ENCODE measurements around the gene KIF1C.

KIF1C gene

DNA sequence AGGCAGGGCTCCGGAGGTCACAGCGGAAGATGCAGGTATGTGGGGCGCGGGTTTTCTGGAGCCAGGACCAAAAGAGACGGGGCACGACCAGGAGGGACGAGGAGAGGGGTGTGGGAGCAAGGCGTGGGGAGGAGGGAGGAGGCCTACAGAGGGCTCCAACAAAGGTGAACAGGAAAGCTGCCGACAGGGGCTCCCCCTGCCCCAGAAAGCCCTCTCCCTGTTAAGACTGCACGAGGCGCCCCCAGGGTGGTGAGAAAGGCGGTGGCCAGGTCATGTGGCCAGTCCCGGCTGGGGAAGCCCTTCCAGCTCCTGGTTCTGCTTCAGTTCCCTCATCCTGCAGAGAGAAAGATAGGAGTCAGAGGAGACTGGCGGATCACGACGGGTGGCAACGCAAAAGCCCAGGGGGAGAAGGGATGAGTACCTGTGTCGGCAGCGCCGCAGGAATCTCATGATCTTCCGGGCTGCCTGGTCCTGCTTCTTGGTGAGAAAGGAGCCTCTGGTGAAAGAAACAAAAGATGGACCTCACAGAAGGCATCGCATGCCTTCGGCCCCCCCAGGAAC, 29.2 kb upstream of the KIF1C start:
- H3K36me3 ChIP-seq (ENCODE audit: control insufficient read depth in 5 of 5, insufficient read depth in 5 of 5, low read length in 5 of 5), result peaks cover 0 to 47% (median 30%) of the 10 kb centered on the region in 5 donors
- H3K27me3 ChIP-seq (ENCODE audit: control insufficient read depth in 5 of 5, insufficient read depth in 4 of 5, low read length in 5 of 5), result no peaks in the 10 kb centered on the region
- H3K4me3 ChIP-seq (ENCODE audit: low read depth in 1 of 5, low read length in 5 of 5), result peak overlapping the region; percentile 65 to 96 (median 94)
- peak overlapping the region; percentile 26 to 87 (median 83) for H3K9ac ChIP-seq (ENCODE audit: low read length in 5 of 5)
- peaks cover 8 to 50% (median 43%) of the 10 kb centered on the region in 5 donors for H3K4me1 ChIP-seq (ENCODE audit: control insufficient read depth in 5 of 5, insufficient read depth in 5 of 5, low read length in 5 of 5)
- no peaks in the 10 kb centered on the region for H3K9me3 ChIP-seq (ENCODE audit: control insufficient read depth in 5 of 5, low read length in 5 of 5)
- peak overlapping the region; percentile 93 for H3K27ac ChIP-seq (ENCODE audit: low read depth, low read length)

DNA sequence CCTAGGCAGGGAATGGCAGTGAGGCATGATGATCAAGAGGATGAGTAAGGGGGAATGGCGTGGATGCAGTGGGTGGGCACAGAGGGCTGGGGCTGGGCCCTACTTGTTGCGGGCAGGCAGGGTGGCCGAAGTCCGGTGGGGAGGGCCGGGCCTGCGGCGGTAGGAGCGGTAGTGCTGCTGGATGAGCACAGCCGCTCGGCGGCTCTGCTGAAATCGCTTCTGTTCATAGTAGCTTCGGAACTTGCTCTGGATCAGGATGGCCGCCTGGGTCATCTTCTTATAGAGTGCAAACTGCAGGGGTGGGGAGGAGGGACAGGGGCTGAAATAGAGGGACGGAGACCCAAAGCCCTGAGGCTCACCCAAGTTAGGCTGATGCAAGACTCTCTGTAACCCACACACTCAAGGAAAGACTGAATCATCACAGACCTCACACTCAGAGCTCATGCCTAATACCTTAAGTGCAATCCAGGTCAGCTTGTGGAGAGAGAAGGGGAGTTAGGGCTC, 28.7 kb upstream of the KIF1C start:
- peaks cover 0 to 52% (median 36%) of the 10 kb centered on the region in 5 donors for H3K36me3 ChIP-seq (ENCODE audit: control insufficient read depth in 5 of 5, insufficient read depth in 5 of 5, low read length in 5 of 5)
- peak overlapping the region in 4 of 5 donors; percentile 69 to 87 (median 83) for H3K9ac ChIP-seq (ENCODE audit: low read length in 5 of 5)
- no peaks in the 10 kb centered on the region for H3K9me3 ChIP-seq (ENCODE audit: control insufficient read depth in 5 of 5, low read length in 5 of 5)
- no peaks in the 10 kb centered on the region for H3K27me3 ChIP-seq (ENCODE audit: control insufficient read depth in 5 of 5, insufficient read depth in 4 of 5, low read length in 5 of 5)
- peaks cover 8 to 52% (median 43%) of the 10 kb centered on the region in 5 donors for H3K4me1 ChIP-seq (ENCODE audit: control insufficient read depth in 5 of 5, insufficient read depth in 5 of 5, low read length in 5 of 5)
- H3K4me3 ChIP-seq (ENCODE audit: low read depth in 1 of 5, low read length in 5 of 5), result peak overlapping the region; percentile 0 to 96 (median 94)
- H3K27ac ChIP-seq (ENCODE audit: low read depth, low read length), result peak overlapping the region; percentile 93

DNA sequence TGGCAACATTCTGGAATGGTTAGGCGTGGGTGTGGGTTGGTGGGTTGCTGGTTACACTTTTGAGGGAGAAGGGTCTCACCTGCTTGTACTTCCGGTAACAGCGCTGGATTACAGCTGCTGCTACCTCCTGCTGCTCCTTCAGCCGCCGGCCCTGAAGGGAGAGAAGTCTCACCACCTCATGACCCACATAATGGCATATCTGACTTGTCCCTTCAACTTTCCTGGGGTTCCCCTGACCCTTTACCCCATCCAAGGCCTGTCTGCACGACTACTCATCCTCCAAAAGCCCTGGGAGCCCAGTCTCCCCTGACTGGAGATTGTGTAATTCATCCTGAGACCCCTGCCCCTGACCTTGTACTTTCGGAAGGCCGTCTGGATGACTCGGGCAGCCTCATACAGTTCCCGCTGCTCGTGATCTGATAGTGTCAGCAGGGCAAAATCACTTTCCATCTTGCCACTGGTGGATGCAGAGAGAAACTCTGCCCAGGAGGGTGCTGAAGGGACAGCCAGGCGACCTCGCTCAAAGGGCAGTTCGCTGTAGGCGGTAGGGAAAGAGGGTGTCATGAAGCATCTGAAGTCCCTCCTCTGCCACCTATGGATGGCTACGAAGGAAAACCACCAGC, 28.1 kb upstream of the KIF1C start:
- Histone ChIP-seq H3K4me1 (ENCODE audit: control insufficient read depth in 5 of 5, insufficient read depth in 5 of 5, low read length in 5 of 5) (peaks cover 8 to 52% (median 43%) of the 10 kb centered on the region in 5 donors), H3K9ac (ENCODE audit: low read length in 5 of 5) (peak overlapping the region in 3 of 5 donors; percentile 9 to 83 (median 59)), H3K4me3 (ENCODE audit: low read depth in 1 of 5, low read length in 5 of 5) (peak overlapping the region in 4 of 5 donors; percentile 0 to 96 (median 58)), H3K27me3 (ENCODE audit: control insufficient read depth in 5 of 5, insufficient read depth in 4 of 5, low read length in 5 of 5) (no peaks in the 10 kb centered on the region), H3K9me3 (ENCODE audit: control insufficient read depth in 5 of 5, low read length in 5 of 5) (no peaks in the 10 kb centered on the region), H3K27ac (ENCODE audit: low read depth, low read length) (peak overlapping the region; percentile 93), H3K36me3 (ENCODE audit: control insufficient read depth in 5 of 5, insufficient read depth in 5 of 5, low read length in 5 of 5) (peaks cover 0 to 58% (median 41%) of the 10 kb centered on the region in 5 donors)

DNA sequence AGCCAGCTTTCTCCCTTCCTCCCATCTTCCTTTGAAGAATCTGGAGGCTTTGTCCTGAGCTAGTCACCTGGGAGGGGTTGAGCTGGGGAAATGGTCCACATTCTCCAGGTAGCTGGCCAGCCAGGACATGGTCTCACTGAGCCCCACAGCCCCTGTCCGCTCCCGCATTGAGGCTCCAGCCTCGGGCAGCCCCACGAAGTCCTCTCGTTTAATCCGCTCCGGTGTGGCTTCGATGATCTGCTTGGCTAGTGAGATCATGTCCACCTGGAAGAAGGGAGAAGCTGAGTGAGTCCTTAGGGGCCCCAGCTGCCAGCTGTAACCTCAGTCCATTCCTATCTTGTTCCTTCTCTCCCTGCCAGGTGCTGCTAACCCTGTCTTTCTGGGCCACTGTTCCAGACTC, 27.5 kb upstream of the KIF1C start:
- no peak overlapping the region for H3K4me3 ChIP-seq (ENCODE audit: low read depth in 1 of 5, low read length in 5 of 5)
- peaks cover 0 to 64% (median 45%) of the 10 kb centered on the region in 5 donors for H3K36me3 ChIP-seq (ENCODE audit: control insufficient read depth in 5 of 5, insufficient read depth in 5 of 5, low read length in 5 of 5)
- H3K9ac ChIP-seq (ENCODE audit: low read length in 5 of 5), result peak overlapping the region in 2 of 5 donors; percentile 9 to 59
- H3K27me3 ChIP-seq (ENCODE audit: control insufficient read depth in 5 of 5, insufficient read depth in 4 of 5, low read length in 5 of 5), result no peaks in the 10 kb centered on the region
- H3K27ac ChIP-seq (ENCODE audit: low read depth, low read length), result peak overlapping the region; percentile 93
- peaks cover 8 to 52% (median 41%) of the 10 kb centered on the region in 5 donors for H3K4me1 ChIP-seq (ENCODE audit: control insufficient read depth in 5 of 5, insufficient read depth in 5 of 5, low read length in 5 of 5)
- no peaks in the 10 kb centered on the region for H3K9me3 ChIP-seq (ENCODE audit: control insufficient read depth in 5 of 5, low read length in 5 of 5)

DNA sequence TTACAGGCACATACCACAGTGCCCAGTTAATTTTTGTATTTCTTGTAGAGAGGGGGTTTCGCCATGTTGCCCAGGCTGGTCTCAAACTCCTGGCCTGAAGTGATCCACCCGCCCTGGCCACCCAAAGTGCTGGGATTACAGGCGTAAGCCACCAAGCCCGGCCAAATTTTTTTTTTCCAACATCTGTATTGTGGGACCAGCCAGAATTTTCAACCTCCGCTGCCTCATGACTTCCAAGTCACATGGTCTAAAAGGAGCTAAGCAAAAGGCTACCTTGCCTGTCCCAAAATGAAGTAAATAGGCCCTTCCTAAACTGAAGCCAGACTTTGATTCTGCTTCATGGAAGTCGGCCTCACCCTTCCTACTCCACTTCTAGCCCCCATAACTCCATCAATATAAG, 25.9 kb upstream of the KIF1C start:
- Histone ChIP-seq H3K4me3 (ENCODE audit: low read depth in 1 of 5, low read length in 5 of 5) (no peak overlapping the region), H3K9me3 (ENCODE audit: control insufficient read depth in 5 of 5, low read length in 5 of 5) (no peaks in the 10 kb centered on the region), H3K36me3 (ENCODE audit: control insufficient read depth in 5 of 5, insufficient read depth in 5 of 5, low read length in 5 of 5) (peaks cover 0 to 75% (median 50%) of the 10 kb centered on the region in 5 donors), H3K27ac (ENCODE audit: low read depth, low read length) (no peak overlapping the region), H3K27me3 (ENCODE audit: control insufficient read depth in 5 of 5, insufficient read depth in 4 of 5, low read length in 5 of 5) (no peaks in the 10 kb centered on the region), H3K4me1 (ENCODE audit: control insufficient read depth in 5 of 5, insufficient read depth in 5 of 5, low read length in 5 of 5) (peaks cover 5 to 42% (median 28%) of the 10 kb centered on the region in 5 donors), H3K9ac (ENCODE audit: low read length in 5 of 5) (peak overlapping the region in 2 of 5 donors; percentile 5 to 11)

DNA sequence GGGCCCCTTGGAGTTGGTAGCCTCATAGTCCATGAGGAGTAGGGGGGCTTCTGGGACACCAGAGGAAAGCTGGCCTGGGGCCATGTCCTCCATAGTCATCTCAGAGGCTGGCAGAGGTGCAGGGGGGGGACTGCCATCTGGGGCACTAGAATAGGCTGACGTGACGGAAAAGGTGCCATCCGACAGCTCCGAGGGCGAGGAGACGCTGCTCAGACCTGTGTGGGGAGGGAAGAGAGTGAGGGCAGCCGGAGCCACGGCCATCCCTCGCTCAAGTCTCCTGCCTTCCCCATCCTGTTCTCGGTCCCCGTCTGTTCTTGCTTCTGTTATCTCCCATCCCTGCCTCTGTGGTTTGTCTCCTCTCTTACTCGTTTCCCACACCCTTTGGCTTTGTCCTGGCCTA, 25.4 kb upstream of the KIF1C start:
- Histone ChIP-seq H3K27me3 (ENCODE audit: control insufficient read depth in 5 of 5, insufficient read depth in 4 of 5, low read length in 5 of 5) (no peaks in the 10 kb centered on the region), H3K27ac (ENCODE audit: low read depth, low read length) (no peak overlapping the region), H3K4me1 (ENCODE audit: control insufficient read depth in 5 of 5, insufficient read depth in 5 of 5, low read length in 5 of 5) (peaks cover 2 to 41% (median 26%) of the 10 kb centered on the region in 5 donors), H3K9me3 (ENCODE audit: control insufficient read depth in 5 of 5, low read length in 5 of 5) (no peaks in the 10 kb centered on the region), H3K36me3 (ENCODE audit: control insufficient read depth in 5 of 5, insufficient read depth in 5 of 5, low read length in 5 of 5) (peaks cover 0 to 80% (median 55%) of the 10 kb centered on the region in 5 donors), H3K4me3 (ENCODE audit: low read depth in 1 of 5, low read length in 5 of 5) (no peak overlapping the region), H3K9ac (ENCODE audit: low read length in 5 of 5) (peak overlapping the region in 2 of 5 donors; percentile 11 to 30)

DNA sequence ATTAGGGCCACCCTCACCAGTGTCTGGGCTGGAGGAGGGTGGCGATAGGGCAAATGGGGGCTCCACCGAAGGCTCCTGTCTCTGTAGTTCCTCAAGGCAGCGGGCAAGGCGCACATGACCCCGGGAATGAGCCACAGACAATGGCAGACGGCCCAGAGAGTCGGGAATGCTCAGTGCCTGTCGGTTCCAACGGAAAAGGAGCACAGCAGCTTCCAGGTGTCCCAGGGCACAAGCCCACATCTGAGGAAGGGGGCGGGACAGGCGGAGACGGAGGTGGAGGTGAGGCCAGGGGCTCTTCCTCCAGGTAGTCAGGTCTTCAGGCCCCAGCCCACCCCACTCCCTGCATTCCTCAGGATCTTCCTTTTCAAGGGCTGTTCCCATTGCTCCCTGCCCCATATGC, 25.0 kb upstream of the KIF1C start:
- H3K4me1 ChIP-seq (ENCODE audit: control insufficient read depth in 5 of 5, insufficient read depth in 5 of 5, low read length in 5 of 5), result peaks cover 2 to 41% (median 26%) of the 10 kb centered on the region in 5 donors
- peaks cover 2 to 84% (median 60%) of the 10 kb centered on the region in 5 donors for H3K36me3 ChIP-seq (ENCODE audit: control insufficient read depth in 5 of 5, insufficient read depth in 5 of 5, low read length in 5 of 5)
- no peaks in the 10 kb centered on the region for H3K27me3 ChIP-seq (ENCODE audit: control insufficient read depth in 5 of 5, insufficient read depth in 4 of 5, low read length in 5 of 5)
- no peak overlapping the region for H3K27ac ChIP-seq (ENCODE audit: low read depth, low read length)
- no peaks in the 10 kb centered on the region for H3K9me3 ChIP-seq (ENCODE audit: control insufficient read depth in 5 of 5, low read length in 5 of 5)
- H3K9ac ChIP-seq (ENCODE audit: low read length in 5 of 5), result peak overlapping the region in 2 of 5 donors; percentile 7 to 47
- no peak overlapping the region for H3K4me3 ChIP-seq (ENCODE audit: low read depth in 1 of 5, low read length in 5 of 5)

DNA sequence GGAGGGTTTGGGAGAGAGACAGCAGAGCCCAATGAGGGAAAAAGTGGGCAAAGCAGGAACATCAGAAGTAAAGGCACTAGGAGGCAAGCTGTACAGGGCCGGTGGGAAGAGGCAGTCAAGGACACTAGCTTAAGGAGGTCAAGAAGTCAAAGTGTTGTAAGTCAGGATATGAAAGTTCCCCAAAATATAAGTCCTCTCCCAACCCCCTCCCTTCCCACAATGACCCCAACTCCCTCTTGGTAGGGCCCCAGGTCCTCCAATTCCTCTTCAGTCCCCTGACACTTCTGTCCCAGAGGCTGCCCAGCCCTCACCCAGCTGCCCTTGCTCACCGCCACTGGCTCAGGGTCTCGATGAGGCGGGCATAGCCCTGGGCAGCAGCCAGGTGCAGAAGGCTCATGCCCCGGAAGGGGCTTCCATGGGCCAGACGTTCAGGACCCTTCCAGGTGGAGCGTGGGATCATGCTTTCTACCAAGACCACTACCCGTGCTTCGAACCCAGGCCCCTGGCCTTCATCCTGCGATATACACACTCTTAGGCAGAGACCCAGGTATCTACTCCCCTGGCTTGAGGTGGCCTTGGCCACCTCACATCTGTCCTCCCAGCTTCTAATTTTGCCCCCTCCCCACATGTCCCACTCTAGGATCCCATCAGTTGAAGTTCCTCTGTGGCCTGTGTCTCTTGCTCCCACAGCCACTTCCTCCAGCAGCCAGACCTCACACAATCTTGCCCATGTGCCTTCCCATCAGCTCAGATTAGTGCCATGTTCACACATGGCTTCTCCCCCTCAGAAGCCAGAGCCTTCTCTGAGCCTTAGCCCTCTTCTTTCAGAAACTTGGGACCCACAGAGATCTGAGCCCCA, 24.3 kb upstream of the KIF1C start:
- H3K9me3 ChIP-seq (ENCODE audit: control insufficient read depth in 5 of 5, low read length in 5 of 5), result no peaks in the 10 kb centered on the region
- no peak overlapping the region for H3K4me3 ChIP-seq (ENCODE audit: low read depth in 1 of 5, low read length in 5 of 5)
- no peaks in the 10 kb centered on the region for H3K27me3 ChIP-seq (ENCODE audit: control insufficient read depth in 5 of 5, insufficient read depth in 4 of 5, low read length in 5 of 5)
- peaks cover 5 to 91% (median 67%) of the 10 kb centered on the region in 5 donors for H3K36me3 ChIP-seq (ENCODE audit: control insufficient read depth in 5 of 5, insufficient read depth in 5 of 5, low read length in 5 of 5)
- peaks cover 0 to 40% (median 20%) of the 10 kb centered on the region in 5 donors for H3K4me1 ChIP-seq (ENCODE audit: control insufficient read depth in 5 of 5, insufficient read depth in 5 of 5, low read length in 5 of 5)
- H3K9ac ChIP-seq (ENCODE audit: low read length in 5 of 5), result peak overlapping the region in 2 of 5 donors; percentile 7 to 47
- no peak overlapping the region for H3K27ac ChIP-seq (ENCODE audit: low read depth, low read length)

DNA sequence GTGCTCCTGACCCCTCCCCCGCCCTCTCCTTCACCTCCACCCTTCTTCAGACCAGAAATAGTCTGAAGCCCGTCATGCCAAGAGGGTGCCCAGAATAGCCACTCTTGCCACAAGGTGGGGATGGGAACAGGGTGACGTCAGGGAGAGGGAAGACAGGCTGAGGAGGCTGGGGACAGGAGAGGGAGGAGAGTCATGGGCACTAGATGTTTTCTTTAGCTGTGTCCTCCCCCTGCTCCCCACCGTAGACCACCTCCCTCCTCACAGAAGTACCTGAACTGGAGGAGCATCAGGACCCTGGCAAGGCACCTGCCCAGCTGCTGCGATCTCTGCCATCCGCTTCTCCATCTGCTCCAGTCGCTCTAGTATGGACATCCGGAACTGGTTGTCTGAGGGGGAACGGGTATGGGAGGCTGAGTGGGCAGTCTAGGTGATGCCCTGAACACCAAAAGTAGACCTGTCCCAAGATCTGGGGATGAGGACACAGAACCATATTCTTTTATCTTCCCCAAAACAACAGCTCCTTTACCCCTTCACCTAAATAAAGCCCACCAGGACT, 23.6 kb upstream of the KIF1C start:
- no peak overlapping the region for H3K27ac ChIP-seq (ENCODE audit: low read depth, low read length)
- H3K27me3 ChIP-seq (ENCODE audit: control insufficient read depth in 5 of 5, insufficient read depth in 4 of 5, low read length in 5 of 5), result no peaks in the 10 kb centered on the region
- peaks cover 0 to 38% (median 13%) of the 10 kb centered on the region in 5 donors for H3K4me1 ChIP-seq (ENCODE audit: control insufficient read depth in 5 of 5, insufficient read depth in 5 of 5, low read length in 5 of 5)
- no peaks in the 10 kb centered on the region for H3K9me3 ChIP-seq (ENCODE audit: control insufficient read depth in 5 of 5, low read length in 5 of 5)
- peaks cover 5 to 91% (median 73%) of the 10 kb centered on the region in 5 donors for H3K36me3 ChIP-seq (ENCODE audit: control insufficient read depth in 5 of 5, insufficient read depth in 5 of 5, low read length in 5 of 5)
- H3K4me3 ChIP-seq (ENCODE audit: low read depth in 1 of 5, low read length in 5 of 5), result no peak overlapping the region
- peak overlapping the region in 2 of 5 donors; percentile 8 to 26 for H3K9ac ChIP-seq (ENCODE audit: low read length in 5 of 5)

Measured in subcutaneous abdominal adipose tissue (tissue), 5 donors.